ENCODE data around the gene NRAP.

GRCh38 chr10:113550365-113550764 is 113.5 kb downstream of the NRAP start:
- TF ChIP-seq CTCF (IDR thresholded peaks at IDR 0.05 in 2 of 3, conservative IDR thresholded peaks at IDR 0.05 in 1 of 3; ENCODE audit: control insufficient read depth in 2 of 3, extremely low read depth in 1 of 3, insufficient read depth in 1 of 3, low read depth in 3 of 3, low read length in 3 of 3) (no peak), DPF2 (IDR thresholded peaks at IDR 0.05) (no peak), ATF2 (IDR thresholded peaks at IDR 0.05; ENCODE audit: low read length) (no peak), CEBPB (IDR thresholded peaks at IDR 0.05; ENCODE audit: borderline replicate concordance in 1 of 2, low read depth in 2 of 2, low read length in 2 of 2) (no peak), SMARCA5 (IDR thresholded peaks at IDR 0.05) (no peak)

Measured in GM12878 (cell line).